HG03045 (cell line): ENCODE measurements around the gene CDK6.

Source experiments
- ATAC-seq: cut with Tn5 transposase; IDR thresholded peaks from one replicate; pipeline ENCODE4 v1.9.1; 2021; ENCODE audit warnings: mild to moderate bottlenecking, moderate library complexity; ENCODE audit not compliant: unreplicated experiment

The CDK6 gene

DNA sequence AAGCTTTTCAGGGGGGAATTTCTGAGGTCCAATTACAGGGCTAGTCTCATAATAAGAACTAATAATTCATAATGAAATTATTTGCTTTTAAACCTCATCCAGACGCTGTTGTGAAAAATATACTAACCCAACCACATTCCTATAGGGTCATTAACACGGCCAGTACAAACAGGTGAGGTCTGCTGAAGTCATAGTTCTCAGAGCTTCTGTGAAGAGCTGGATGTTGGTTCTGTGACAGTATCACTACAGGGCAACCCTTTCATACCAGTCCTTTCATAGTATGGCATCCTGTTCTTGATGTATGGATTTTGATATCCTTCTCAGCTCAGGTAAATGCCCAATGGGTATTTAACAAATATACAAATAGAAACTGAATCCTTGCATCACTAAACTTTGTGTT lies 183.8 kb downstream of the CDK6 start:
- ATAC-seq: no peak

- no peak for ATAC-seq
These were observed 186.0 kb downstream of the CDK6 start for GRCh38 chr7:92650391-92650790.

DNA sequence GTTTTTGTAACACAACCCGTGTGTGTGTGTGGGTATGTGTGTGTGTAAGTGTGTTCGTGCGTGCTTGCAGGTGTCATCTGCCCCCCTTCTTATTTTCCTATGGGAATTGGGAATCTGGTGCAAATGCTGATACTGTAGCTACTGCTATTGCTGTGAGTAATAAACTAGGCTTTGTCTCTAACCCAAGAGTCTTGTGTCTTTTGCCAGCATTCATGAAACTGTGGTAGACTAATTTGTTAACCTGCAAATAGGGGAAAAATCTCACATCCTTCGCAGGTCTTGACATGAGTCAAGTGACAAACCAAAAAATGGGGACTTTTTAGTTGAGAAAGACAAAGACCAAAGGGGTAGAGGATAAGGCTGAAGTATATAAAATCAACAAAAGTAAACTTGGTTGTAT lies 188.3 kb downstream of the CDK6 start:
- ATAC-seq: peak; percentile 64

- ATAC-seq: no peak
These were observed 188.7 kb downstream of the CDK6 start for GRCh38 chr7:92647652-92648051.

GRCh38 chr7:92647011-92647625 lies 189.3 kb downstream of the CDK6 start:
- ATAC-seq: no peak

- ATAC-seq: no peak
These were observed 191.0 kb downstream of the CDK6 start for GRCh38 chr7:92645114-92646061.

DNA sequence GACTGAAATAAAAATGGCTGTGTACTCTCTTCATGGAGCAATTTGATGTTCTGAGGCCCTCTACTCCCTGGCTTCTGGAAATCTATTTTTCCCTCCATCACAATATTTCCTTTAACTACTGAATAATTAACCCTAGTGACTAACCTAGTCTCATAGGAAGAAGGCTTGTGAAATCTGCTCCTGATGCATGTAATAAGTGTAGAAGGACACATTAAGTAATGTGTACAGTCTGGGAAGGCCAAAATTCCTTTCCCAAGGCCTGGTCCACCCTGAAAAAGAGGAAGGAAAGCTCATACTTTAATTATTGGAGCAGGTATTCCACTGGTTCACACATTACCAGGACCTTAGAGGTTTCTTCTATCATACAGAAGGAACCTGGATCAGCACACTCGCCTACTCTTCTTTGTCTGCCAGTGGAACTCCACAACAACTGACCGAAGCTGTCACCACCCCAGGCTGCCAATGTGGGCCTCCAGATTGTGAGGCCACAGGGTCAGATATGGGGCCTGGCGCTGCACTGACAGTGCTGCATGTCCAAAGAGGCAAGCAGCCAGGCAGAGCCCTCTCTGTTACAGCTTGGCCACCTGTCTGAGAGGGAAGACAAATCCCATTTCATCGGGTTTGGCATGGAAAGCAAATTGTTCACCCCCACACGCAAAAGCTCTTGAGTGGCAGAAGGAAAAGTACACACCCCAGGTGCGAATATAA lies 191.8 kb downstream of the CDK6 start:
- ATAC-seq: no peak

DNA sequence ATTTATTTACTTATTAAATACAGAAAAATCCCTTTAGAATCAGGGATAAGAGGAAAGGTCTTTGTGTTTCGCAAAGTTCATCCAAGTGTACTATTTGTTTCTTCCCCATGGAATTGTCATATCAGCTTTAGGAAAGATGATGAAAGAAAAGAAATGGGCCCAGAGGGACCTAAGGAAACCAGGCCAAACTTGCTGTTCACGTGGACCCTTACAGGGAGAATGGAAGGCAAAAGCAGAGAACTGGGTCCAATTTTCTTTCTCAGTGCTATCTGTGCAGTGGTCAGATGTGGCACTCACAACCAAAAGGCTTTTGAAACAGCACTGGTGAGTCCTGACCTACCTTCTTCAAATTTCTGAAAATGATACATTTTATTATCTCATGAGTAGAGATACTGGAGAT lies 192.6 kb downstream of the CDK6 start:
- ATAC-seq: no peak

DNA sequence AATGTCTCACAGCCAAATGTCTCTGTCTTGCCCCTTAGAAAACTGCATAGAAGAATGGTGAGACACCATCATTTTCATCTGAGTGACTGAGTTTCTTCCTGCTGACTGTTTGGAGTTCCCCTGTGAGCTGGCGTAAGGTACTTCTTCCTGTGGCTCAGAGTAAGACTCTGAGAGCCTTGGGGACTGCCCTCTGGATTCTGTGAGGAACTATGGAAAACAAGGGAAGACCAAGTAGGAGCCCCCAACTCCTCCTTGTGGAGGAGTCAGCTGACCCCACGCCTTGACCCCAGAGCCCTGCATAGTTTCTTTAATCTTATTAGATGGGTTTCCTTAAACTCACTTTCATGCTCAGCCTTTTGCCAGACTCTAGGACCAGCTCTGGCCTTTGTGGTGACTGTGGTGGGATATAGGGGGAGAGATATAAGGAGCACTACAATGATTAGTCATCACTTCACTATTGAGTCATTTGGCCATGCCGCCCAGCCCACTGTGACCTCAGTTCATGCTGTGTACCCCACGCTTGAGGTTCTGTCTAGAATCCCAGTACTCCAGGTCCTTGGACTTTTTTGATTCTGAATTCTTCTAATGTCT lies 194.4 kb downstream of the CDK6 start:
- peak; percentile 84 for ATAC-seq

DNA sequence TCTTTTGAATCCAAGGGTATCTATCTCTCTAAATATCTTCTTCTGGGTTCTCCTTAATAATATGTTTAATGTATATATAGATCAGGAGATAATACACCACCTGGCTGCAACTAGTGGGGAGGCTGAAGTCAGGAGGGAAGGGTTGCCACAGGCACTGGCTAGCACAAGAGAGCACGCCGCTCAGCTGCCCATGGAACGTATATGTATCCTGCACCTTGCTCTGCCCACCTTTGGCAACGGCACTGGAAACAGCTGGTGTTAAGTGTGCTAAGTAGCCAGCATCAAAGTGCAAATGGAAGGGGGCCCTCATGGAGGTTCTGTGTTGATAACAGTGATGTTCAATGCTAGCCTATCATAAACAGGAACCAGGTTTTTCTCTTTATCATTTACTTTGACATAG lies 196.4 kb downstream of the CDK6 start:
- no peak for ATAC-seq

DNA sequence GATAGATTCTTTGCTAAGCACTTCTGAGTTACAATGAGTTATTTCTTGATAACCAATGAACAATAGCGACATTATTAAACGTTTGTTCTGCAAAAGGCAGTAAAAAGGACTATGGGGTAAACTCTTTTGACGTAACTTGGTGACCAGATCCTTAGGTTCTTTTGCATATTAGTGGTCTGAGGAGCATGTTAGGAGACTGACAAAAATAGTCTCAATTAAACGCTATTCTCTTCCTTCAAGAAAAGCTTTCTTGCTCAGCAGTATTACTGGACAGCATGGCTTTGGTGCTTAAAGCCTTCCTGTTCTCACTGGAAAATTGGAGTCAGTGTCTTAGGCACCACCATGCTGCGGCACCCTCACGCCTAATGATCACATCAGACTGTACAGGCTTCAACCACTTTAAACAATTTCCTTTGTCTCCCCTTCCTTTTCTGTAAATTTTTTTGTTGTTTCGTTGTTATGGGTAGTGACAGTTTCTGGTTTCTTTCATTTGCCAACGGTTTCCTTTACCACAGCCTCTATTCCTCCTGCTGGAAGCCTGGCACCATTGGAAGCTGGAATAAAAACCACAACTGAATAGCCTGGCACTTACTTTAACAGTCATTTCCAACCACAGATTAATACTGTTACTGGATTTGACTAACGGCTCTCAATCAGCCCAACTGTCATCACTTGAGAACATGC lies 197.0 kb downstream of the CDK6 start:
- no peak for ATAC-seq

DNA sequence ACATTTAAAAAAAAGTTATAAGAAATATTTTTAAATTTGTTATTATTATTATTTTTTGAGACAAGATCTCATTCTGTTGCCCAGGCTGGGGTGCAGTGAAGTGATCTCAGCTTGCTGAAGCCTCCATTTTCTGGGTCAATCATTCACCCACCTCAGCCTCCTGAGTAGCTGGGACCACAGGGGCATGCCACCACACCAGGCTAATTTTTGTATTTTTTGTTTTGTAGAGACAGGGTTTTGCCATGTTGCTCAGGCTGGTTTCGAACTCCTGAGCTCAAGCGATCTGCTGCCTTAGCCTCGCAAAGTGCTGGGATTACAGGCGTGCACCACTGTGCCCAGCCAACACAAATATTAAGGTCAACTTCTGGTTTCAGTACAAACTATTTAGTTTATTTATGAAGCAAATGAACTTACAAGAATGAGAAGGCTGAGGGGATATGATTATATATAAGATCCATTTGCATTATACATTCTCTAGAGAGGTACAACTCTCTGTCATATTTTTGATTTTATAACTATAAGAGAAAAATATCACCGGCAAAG lies 200.3 kb downstream of the CDK6 start:
- ATAC-seq: no peak

- ATAC-seq: no peak
These were observed 200.8 kb downstream of the CDK6 start for GRCh38 chr7:92635538-92635937.

- peak; percentile 29 for ATAC-seq
These were observed 201.4 kb downstream of the CDK6 start for GRCh38 chr7:92634924-92635519.

DNA sequence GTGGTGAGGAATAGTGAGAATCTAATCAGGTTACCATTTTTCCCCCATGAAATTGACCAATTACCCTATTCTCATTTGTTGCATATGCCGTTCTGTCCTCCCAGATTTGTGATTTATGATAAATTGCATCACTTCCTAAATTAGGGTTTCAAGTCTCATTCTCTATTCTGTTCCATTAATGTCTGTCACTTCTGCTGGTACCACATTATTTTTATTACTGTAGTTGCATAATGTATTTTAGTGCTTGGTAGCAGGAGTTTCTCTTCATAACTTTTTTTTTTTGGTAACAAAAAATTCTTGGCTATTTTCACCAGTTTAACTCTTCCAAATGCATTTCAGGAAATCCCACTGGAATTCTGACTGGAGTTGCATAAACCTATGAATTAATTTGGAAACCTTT lies 202.2 kb downstream of the CDK6 start:
- ATAC-seq: no peak

DNA sequence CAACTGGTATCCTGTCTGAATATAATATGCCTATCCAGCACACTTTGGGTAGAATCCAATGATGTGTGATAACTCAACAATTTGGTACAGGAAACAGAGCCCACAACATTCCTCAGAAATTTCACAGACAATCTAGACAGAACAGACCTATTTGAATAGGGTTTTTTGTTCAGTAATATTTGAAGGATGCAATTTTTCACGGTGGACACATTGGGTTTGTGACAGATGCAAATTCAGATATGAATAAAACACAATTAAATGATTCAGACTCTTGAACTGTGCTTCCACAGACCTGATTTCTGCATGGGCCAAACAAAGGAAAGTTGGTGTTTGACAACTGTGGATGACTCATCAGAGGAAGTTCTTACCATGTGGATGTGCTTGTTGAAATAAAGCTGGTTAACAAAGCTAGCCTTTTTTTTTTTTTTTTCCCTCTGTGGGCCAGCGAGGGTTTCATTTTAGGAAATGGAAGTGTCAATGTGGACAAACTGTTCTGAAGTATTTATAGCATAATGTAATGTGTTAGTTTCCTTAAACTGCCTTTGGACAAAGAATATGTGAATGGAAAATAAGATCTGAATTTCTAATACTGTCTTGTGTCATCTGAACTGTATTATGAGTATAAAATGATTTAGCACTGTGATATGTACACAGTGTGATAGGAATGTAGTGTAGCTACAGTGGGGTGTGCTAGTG lies 203.0 kb downstream of the CDK6 start:
- no peak for ATAC-seq

- no peak for ATAC-seq
These were observed 203.6 kb downstream of the CDK6 start for GRCh38 chr7:92632791-92633190.

GRCh38 chr7:92631850-92632487 lies 204.4 kb downstream of the CDK6 start:
- ATAC-seq: peak; percentile 10
